ENCODE data around the gene NME3.
"Not testable (repeated sequence)": the region's sequence is repeated elsewhere in the genome, so short reads cannot be mapped to it uniquely, and the experiment has no call there.

NME3 gene

GRCh38 chr16:1809281-1809801 is 38.0 kb upstream of the NME3 start:
- TF ChIP-seq, protein P1, sequence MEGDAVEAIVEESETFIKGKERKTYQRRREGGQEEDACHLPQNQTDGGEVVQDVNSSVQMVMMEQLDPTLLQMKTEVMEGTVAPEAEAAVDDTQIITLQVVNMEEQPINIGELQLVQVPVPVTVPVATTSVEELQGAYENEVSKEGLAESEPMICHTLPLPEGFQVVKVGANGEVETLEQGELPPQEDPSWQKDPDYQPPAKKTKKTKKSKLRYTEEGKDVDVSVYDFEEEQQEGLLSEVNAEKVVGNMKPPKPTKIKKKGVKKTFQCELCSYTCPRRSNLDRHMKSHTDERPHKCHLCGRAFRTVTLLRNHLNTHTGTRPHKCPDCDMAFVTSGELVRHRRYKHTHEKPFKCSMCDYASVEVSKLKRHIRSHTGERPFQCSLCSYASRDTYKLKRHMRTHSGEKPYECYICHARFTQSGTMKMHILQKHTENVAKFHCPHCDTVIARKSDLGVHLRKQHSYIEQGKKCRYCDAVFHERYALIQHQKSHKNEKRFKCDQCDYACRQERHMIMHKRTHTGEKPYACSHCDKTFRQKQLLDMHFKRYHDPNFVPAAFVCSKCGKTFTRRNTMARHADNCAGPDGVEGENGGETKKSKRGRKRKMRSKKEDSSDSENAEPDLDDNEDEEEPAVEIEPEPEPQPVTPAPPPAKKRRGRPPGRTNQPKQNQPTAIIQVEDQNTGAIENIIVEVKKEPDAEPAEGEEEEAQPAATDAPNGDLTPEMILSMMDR (IDR thresholded peaks at IDR 0.05; ENCODE audit: borderline replicate concordance, insufficient read depth, low read depth, low read length): no peak
- no peak overlapping the region for H3K4me3 ChIP-seq (ENCODE audit: low read depth, low read length)

DNA sequence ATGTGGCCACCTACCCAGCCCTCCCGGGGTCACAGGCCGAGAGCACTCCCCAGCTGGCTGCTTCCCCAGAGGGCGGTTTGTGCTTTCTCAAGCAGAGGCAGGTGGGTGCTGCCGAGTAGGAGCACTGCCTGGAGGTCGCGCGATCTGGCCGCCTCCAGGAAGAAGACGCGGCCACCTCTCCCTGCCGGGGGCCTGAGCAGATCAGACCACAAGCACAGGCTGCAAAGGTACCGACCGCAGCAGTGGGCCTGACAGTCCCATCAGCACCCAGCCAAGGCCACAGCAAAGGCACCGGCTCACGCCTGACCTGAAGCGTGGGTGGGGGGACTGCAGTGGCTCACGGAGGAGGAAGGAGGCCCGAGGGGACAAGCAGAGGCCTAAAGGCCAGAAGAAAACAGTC is 37.3 kb upstream of the NME3 start:
- TF ChIP-seq, protein P1 (IDR thresholded peaks at IDR 0.05; ENCODE audit: borderline replicate concordance, insufficient read depth, low read depth, low read length): no peak
- no peak overlapping the region for H3K4me3 ChIP-seq (ENCODE audit: low read depth, low read length)

DNA sequence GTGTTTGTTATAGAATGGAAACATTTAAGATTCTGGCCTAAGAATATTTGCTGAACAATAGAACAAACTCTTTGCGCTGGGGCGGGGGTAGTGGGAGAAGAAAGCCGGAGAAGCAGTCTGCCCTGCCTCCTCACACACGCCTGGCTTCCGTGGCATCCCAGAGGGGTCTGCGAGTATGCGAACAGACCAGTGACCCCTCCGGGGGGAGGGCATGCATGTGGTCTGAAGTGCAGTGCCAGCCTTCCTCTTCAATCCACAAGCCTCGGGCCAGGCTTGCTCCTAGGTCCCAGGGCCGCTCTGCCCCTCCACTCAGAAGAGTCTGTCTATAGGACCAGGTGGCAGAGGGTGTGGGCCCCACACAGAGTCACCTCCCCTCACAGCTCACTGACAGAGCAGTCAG is 36.3 kb upstream of the NME3 start:
- no peak overlapping the region for H3K4me3 ChIP-seq (ENCODE audit: low read depth, low read length)
- TF ChIP-seq, protein P1 (IDR thresholded peaks at IDR 0.05; ENCODE audit: borderline replicate concordance, insufficient read depth, low read depth, low read length): no peak

DNA sequence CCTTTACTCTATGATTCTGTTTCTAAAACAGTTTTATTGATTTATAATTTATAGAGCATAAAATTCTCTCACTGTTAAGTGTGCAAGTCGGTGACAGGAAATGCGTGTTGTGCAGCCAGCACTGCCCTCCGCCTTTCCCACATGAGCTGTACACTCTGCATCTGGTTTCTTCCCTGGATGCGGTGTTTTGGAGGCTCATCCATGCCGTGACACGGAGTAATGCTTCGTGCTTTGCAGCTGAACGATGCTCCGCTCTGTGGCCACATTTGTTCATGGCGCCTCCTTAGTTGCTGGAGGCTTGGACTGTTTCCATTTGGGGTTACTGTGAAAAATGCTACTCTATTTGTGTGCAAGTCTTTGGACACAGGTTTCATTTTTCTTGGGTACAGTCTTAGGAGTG is 29.4 kb upstream of the NME3 start:
- no peak overlapping the region for H3K4me3 ChIP-seq (ENCODE audit: low read depth, low read length)
- TF ChIP-seq, protein P1 (IDR thresholded peaks at IDR 0.05; ENCODE audit: borderline replicate concordance, insufficient read depth, low read depth, low read length): no peak

DNA sequence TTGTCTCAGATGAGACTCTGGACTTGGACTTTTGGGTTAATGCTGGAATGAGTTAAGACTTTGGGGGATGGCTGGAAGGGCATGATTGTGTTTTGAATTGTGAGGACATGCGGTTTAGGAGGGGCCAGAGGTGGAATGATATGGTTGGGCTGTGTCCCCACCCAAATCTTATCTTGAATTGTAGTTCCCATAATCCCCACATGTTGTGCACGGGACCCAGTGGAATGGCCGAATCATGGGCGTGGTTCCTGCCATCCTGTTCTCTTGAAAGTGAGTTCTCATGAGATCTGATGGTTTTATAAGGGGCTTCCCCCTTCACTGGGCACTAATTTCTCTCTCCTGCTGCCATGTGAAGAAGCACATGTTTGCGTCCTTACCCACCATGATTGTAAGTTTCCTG is 27.9 kb upstream of the NME3 start:
- H3K4me3 ChIP-seq (ENCODE audit: low read depth, low read length): not testable (repeated sequence)

DNA sequence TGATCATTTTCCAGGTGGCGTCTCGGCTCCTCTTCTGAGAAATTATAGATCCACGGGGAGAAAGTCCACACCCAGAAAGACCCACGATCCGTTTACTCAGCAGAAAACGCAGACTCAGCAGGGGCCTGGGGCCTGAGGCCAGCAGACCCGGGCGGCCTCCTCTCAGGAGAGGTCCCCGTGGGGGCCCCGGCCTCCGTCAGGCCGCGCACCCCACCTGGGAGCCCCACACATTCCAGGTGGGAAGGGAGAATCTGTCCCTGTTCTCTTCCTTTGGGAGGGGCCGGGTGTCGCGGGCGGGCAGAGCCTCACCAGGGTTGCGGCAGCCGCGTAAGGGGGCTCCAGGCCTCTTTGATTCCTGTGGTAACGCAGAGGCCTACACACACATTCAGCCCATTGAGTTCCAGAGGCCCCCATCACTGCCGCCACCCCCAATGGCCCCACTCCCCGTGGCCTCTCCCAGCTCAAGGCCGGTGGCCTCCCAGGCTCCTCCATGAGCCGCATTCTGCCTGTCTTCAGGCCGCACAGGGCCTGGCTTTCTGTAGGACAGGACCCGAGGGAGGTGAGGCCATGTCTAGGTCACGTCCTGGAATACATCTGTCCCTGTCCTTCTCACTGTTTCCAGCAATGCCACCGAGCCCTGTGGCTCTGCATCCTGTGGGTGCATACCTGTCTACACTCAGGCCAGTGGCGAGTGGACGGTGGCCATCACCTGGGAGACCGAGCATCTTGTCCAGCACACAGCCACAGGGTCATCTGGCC is 23.7 kb upstream of the NME3 start:
- no peak overlapping the region for H3K4me3 ChIP-seq (ENCODE audit: low read depth, low read length)
- TF ChIP-seq, protein P1 (IDR thresholded peaks at IDR 0.05; ENCODE audit: borderline replicate concordance, insufficient read depth, low read depth, low read length): no peak

DNA sequence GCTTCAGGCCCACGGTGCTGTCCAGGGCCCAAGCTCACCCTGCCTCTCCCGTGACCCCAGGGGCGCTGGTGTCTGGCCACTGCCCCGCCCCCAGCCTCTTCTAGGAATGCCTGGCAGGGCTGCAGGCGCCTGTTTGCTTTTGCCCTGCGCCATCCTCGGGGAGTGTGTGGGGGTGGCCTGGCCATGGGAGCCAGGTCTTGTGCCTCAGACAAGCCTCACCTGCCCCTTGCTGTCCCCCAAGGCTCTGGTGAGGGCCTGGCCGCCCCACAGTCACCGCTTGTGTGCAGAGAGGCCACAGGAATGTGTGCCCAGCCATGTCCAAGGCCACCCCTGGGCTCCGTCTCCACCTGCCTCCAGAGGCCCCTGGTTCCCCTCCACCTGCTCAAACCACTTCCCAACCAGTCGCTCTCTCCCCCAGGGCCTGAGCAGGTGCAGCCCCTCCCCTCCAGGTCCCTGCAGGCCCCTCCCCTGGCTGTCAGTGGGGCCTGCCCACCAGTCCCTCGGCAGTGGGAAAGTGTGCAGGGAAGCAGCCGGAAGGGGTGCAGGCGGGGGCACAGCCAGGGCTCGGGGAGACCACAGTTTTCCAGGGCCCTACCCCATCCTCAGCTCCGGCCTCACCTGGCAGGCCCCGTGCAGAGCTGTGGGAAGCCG is 23.0 kb upstream of the NME3 start:
- no peak overlapping the region for H3K4me3 ChIP-seq (ENCODE audit: low read depth, low read length)
- TF ChIP-seq, protein P1 (IDR thresholded peaks at IDR 0.05; ENCODE audit: borderline replicate concordance, insufficient read depth, low read depth, low read length): no peak

Measured in GM12875 (cell line).